HG03432 (cell line): ENCODE results near the gene XPO1.
"Not testable (repeated sequence)": the region's sequence is repeated elsewhere in the genome, so short reads cannot be mapped to it uniquely, and the experiment has no call there.

Experiments
- ATAC-seq: cut with Tn5 transposase; IDR thresholded peaks from one replicate; pipeline ENCODE4 v1.9.1; 2021; ENCODE audit warnings: mild to moderate bottlenecking, moderate library complexity; ENCODE audit not compliant: unreplicated experiment

The XPO1 gene

GRCh38 chr2:61536572-61537276 lies 1.4 kb downstream of the XPO1 start:
- ATAC-seq, result peak; percentile 55

- no peak for ATAC-seq
These were observed 2.0 kb downstream of the XPO1 start for GRCh38 chr2:61536180-61536571.

- ATAC-seq, result no peak
These were observed 2.7 kb downstream of the XPO1 start for GRCh38 chr2:61535449-61535848.

- ATAC-seq, result no peak
These were observed 3.2 kb downstream of the XPO1 start for GRCh38 chr2:61534926-61535325.

- ATAC-seq, result no peak
These were observed 7.4 kb downstream of the XPO1 start for GRCh38 chr2:61530749-61531148.

- ATAC-seq, result no peak
These were observed 8.0 kb downstream of the XPO1 start for GRCh38 chr2:61529944-61530735.

GRCh38 chr2:61520261-61520660 lies 17.9 kb downstream of the XPO1 start:
- ATAC-seq, result no peak

- no peak for ATAC-seq
These were observed 25.3 kb downstream of the XPO1 start for GRCh38 chr2:61512768-61513398.

- no peak for ATAC-seq
These were observed 27.2 kb downstream of the XPO1 start for GRCh38 chr2:61510674-61511671.

- ATAC-seq, result no peak
These were observed 33.2 kb downstream of the XPO1 start for GRCh38 chr2:61504949-61505348.

GRCh38 chr2:61499060-61499459 lies 39.1 kb downstream of the XPO1 start:
- ATAC-seq, result no peak

GRCh38 chr2:61493523-61493942 lies 44.6 kb downstream of the XPO1 start:
- no peak for ATAC-seq

GRCh38 chr2:61492476-61492875 lies 45.7 kb downstream of the XPO1 start:
- ATAC-seq, result no peak

- no peak for ATAC-seq
These were observed 52.9 kb downstream of the XPO1 start for GRCh38 chr2:61485281-61485680.

GRCh38 chr2:61478086-61478485 lies 60.1 kb downstream of the XPO1 start:
- ATAC-seq, result no peak

GRCh38 chr2:61476929-61477589 lies 61.1 kb downstream of the XPO1 start:
- not testable (repeated sequence) for ATAC-seq

- no peak for ATAC-seq
These were observed 66.0 kb downstream of the XPO1 start for GRCh38 chr2:61471905-61472805.

GRCh38 chr2:61470965-61471904 lies 66.9 kb downstream of the XPO1 start, which contains the start of gene USP34:
Gene USP34 (minus strand): TSS chr2:61471087. CDS start chr2:61470692, 395 bp downstream.
- ATAC-seq, result peak; percentile 87
